PC-3 (cell line): ENCODE measurements around the gene ENAH.

Experiments
- CTCF ChIP-seq: fragments of 300-600 bp; sonication (generic); conservative IDR thresholded peaks from 2 replicates; pipeline ENCODE4 v1.5.1; 2017; ENCODE audit warnings: antibody characterized with exemption, low read depth, mild to moderate bottlenecking, low read length
- EZH2 ChIP-seq: fragments of 300-600 bp; sonication (generic); IDR thresholded peaks from one replicate; pipeline ENCODE4 v1.6.1; 2017; ENCODE audit warnings: antibody characterized with exemption, mild to moderate bottlenecking, low read length; ENCODE audit not compliant: unreplicated experiment
- EZH2phosphoT487 ChIP-seq: fragments of 300-600 bp; sonication (generic); IDR thresholded peaks from 2 replicates; pipeline ENCODE4 v1.6.1; 2018; ENCODE audit warnings: mild to moderate bottlenecking, antibody characterized with exemption, low read length, borderline replicate concordance

- TF ChIP-seq CTCF, result no peak
- TF ChIP-seq EZH2, result no peak
- TF ChIP-seq EZH2phosphoT487, result no peak
Measured at GRCh38 chr1:225543350-225543749, 109.6 kb downstream of the ENAH start.
